GM18867 (cell line): ENCODE data around the gene MAP3K5.
"Not testable (repeated sequence)": the region's sequence is repeated elsewhere in the genome, so short reads cannot be mapped to it uniquely, and the experiment has no call there.

ENCODE experiments used
- ATAC-seq: cut with Tn5 transposase; IDR thresholded peaks from one replicate; pipeline ENCODE4 v1.9.1; 2021; ENCODE audit warnings: mild to moderate bottlenecking, moderate library complexity; ENCODE audit not compliant: unreplicated experiment

MAP3K5 gene

GRCh38 chr6:136590846-136591245 lies 201.4 kb downstream of the MAP3K5 start:
- not testable (repeated sequence) for ATAC-seq

DNA sequence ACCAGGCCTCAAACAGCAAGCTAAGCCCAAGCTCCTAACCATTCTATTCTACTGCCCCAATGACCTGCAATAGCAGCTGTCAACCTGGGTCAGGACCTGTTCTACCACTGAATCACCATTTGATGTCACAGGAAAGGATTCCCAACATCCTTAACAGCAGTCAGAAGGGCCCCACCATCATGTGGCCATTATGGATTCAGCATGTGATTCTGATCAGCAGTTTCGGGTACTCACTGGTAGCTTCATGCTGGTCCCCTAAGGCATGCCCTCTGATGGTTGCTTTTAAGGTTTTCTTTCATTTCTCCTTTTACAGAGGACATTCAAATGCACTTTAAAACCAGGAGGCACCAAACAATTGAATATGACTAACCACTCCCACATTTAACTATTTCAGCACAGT lies 204.8 kb downstream of the MAP3K5 start:
- ATAC-seq, result no peak

- no peak for ATAC-seq
Measured at GRCh38 chr6:136586295-136586694, 206.0 kb downstream of the MAP3K5 start.

GRCh38 chr6:136585523-136585922 lies 206.8 kb downstream of the MAP3K5 start:
- ATAC-seq, result not testable (repeated sequence)

GRCh38 chr6:136584290-136584689 lies 208.0 kb downstream of the MAP3K5 start:
- not testable (repeated sequence) for ATAC-seq

DNA sequence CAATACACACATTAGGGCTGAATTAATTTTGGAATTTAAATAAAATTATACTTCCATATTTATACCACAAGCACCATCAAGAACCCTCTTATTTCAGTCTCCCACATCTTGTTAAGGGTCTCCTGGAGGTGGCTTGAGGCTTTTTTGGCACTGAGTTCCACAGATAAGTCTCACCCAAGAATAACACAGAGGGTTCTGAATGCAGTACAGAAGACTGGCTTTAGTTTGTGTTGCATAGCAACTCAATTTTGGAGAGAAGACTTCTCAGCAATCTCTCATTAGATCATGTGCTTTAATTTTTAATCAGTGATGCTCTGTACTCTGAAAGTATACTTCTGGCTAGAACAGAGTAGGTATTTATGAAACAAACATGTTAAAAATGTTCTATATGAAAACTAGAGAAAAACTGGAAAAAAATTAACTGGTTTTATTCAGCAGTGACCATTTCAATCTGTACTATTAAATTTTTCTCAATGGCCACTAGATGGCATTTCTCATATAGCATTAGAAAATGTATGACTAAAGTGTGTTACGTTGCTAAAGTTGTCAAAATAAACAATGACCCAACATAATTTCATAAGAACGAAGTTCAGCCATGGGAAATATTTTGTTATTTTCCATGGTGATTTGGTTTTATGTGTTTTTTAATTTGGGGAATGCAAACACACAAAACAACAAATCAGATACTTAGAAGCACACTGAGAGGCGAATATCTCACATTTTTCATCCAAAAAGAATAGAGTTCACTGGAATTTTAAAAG lies 209.4 kb downstream of the MAP3K5 start:
- no peak for ATAC-seq

- no peak for ATAC-seq
Measured at GRCh38 chr6:136579800-136580199, 212.5 kb downstream of the MAP3K5 start.

GRCh38 chr6:136576821-136577220 lies 215.5 kb downstream of the MAP3K5 start:
- no peak for ATAC-seq

DNA sequence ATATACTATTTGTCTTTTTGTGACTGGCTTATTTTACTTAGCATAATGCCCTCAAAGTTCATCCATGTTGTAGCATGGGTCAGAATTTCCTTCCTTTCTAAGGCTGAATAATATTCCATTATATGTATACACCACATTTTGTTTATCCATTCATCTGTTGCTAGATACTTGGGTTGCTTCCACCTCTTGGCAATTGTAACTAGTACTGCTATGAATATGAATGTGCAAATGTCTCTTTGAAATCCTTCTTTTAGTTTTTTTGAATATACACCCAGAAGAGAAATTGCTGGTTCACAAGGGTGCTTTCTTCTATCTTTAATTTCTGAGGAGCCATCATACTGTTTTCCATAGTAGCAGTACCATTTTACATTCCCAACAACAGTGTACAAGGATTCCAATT lies 220.8 kb downstream of the MAP3K5 start:
- no peak for ATAC-seq

GRCh38 chr6:136571065-136571464 lies 221.2 kb downstream of the MAP3K5 start:
- ATAC-seq, result no peak

DNA sequence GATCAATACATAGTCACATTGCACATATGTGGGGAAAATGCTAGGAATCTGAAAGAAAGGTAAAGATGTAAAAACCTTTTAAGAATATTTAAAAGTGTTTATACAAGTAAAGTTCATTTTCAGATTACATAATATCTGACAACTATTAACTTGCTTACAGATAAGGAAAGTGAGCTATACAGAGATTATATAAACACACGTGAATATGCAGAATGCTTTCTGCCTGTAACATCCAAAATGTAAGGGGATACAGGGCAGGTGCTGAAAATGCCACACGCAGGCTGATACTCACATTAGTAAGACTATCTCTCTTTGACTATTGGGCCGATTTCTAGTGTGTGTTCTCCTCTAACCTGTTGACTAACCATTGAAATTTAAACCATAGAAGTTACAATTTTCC lies 224.1 kb downstream of the MAP3K5 start:
- ATAC-seq, result no peak

DNA sequence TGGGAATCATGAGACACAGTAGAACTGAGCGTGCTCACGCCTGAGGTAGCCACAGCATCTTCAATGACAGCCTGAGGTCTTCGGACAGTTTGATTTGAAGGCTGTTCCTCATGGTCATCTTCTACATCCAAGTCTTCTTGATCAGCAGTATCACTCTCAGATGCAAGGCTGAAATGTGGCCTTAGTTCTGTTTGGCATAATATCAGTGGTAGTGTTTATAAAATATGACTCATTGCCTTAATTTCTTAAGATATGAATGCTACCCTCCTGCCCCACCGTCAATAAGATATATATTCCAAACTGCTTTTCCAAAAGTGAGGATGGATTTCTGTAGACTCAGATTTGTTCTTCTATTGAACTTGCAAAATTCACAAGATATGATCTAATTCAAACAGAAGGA lies 224.6 kb downstream of the MAP3K5 start:
- no peak for ATAC-seq

GRCh38 chr6:136566851-136567250 lies 225.4 kb downstream of the MAP3K5 start:
- no peak for ATAC-seq

DNA sequence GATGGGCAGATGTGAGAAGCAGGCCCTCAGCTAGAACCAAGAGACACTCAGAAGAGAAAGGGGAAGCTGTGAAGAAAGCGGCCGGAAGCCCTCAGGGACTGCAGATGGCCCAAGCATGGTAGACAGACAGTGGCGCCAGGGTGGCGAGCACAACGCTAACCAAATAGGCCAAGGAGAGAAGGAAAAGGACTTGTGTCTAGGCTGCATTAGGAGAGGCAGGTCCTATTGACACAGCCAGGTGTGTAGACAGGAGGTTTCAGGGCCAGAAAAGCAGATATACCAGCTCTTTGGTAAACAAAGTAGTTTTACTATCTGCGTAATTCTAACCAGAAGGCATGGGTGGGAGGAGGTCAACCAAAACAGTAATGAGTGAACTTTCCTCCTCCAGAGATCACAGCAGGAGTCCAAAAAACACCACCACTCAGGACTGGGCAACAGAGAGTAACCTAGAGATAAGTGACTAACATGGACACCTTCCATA lies 226.2 kb downstream of the MAP3K5 start:
- no peak for ATAC-seq

GRCh38 chr6:136564180-136564579 lies 228.1 kb downstream of the MAP3K5 start:
- ATAC-seq, result no peak

DNA sequence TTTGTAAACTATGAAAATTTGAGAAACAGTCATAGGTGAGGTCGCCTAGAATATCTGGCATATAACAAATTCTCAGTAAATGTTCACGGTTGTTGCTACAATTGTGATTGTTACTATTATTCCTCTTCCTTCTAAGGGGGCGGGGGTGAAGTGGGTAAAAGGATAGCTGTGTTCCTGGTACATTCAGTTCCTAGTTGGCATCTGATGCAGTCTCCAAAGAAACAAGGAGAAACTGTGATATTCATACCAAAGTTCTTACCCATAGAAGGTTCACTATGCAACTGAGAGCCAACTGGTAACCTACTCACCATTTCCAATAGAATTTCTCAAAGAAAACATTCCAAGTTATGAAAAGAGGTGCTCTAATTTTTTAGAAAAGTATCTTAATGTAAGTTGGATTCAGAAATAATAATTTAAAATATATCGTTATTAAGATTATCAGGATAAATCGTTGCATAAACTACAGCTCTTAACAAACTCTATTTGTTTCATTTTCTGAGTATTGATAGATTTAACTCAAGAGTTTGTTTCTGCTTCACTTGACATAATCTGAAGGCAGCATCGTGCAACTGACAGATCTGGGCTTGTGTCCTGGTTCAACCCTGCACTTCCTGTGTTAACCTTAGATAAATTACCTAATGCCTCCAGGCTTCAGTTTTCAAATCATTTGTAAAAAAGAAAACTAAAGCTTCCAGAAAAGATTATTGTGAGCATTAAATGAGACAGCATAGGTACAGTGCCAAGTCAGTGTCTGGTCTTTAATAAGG lies 228.7 kb downstream of the MAP3K5 start:
- ATAC-seq, result no peak

DNA sequence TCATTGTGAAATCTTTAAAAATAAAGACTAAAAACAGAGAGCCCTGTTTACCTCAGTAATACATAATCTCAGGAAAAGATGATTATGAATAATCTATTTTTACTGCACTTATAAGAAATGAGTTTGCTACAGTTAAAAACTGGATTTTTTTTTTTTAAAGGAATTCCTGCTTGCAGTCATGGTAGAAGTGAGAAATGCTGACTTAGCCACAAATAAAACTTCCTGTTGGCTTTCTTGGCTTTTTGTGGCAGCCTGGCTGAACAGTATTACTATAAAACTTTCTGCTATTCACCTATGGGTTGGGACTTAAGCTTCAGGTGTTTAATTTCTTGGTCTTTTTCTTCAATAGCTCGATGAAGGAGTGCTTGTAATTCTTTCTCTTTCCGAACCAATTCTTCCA lies 230.1 kb downstream of the MAP3K5 start:
- no peak for ATAC-seq

DNA sequence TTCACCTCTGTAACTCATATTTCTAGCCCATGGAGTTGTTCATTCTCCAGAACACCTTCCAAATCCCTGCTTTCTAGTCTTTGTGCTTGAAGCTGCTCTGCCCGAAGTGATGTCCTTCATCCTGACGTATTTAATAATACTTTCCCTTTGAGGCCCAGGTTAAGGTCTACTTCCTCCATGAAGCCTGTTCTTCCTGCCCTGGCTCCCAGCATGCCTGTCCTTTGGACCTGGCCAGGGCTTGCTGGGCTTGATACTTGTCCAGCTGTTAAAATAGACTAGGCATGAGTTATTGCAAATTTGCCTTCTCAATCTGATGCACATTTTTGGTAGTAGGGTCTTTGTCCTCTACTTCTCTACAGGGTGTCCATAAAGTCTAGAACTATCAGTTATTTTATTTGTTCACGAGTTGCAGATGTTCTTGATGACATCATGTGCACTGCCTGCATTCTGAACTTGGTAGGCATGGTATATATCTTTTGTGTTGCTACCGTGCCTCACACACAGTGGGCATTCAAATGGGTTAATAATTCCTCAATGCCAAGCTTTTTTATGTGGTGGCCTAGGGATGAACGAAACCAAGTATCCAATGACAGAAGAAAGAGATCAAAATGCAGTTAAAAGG lies 239.0 kb downstream of the MAP3K5 start:
- no peak for ATAC-seq

DNA sequence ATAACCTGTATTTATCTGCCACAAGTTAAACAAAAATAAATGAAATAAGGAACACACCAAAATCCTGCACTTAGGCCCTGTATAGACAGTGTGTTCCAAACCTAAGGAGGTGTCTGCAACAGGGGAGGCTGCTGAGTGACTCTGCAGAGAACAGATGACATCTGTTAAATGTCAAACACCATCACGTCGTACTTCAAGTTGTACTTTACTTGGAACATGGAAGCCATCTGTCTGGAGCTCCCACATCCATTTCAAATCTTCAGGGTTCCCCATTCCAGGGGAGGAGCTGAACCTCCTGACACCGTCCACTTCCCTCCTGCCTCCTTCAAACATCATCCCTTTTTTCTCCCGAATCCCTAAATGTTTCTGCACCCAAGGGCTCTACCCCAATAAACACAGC lies 240.2 kb downstream of the MAP3K5 start:
- ATAC-seq, result no peak

DNA sequence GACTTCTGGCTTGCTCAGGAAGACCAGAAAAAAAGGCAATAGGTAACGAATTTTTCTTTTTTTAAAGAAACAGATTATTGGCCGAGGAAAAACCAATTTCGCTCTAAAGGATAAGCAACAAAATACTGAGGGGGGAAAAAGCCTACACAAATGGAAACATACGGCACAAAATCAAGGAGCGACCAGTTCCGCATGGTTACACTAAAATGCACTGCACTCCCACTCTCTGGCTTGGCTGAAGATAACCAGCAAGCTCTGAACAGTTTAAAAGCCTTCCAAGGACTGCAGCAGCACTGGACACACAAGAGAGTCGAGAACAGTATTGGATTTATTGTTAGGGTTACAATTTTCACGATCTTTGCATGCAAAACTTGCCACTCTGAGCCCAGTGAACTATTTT lies 241.2 kb downstream of the MAP3K5 start:
- ATAC-seq, result no peak

- peak; percentile 77 for ATAC-seq
Measured at GRCh38 chr6:136550330-136551071, 241.8 kb downstream of the MAP3K5 start, which contains the start of gene MAP7. Gene MAP7, minus strand, starts transcription at chr6:136550422. Its CDS starts 14 bp downstream, at chr6:136550408.
